ENCODE data around the gene CA5A. TPM values are rescaled to one million over a fixed set of nuclear protein-coding genes. Genes with fewer than 3 reads are reported as not detected.

CA5A gene
- total and polyA plus RNA-seq, 2 experiments from 2014 or later, result 1.0 to 1.9 TPM

DNA sequence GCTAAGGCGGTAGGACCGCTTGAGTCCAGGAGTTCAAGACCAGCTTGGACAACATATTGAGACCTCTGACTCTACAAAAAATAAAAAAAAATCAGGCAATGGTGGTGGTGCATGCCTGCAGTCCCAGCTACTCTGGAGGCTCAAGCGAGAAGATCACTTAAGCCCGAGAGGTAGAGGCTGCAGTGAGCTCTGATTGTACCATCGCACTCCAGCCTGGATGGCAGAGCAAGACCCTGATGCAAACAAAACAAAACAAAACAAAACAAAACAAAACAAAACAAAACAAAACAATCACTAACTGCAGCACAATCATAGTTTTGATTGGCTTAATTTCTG lies 12.4 kb upstream of the CA5A start:
- Histone ChIP-seq H3K4me2 (no peak overlapping the region), H3K4me3 (no peak overlapping the region), H3K9me2 (replicated peaks; ENCODE audit: insufficient read depth) (no peaks in the 10 kb centered on the region), H2AFZ (no peak overlapping the region), H3K27ac (peak overlapping the region; percentile 69), H3K79me2 (peaks cover 21% of the 10 kb centered on the region), H3K4me1 (ENCODE audit: insufficient read depth) (peaks cover 15% of the 10 kb centered on the region), H3K27me3 (no peaks in the 10 kb centered on the region), H3K9me3 (ENCODE audit: low read depth) (no peaks in the 10 kb centered on the region), H4K20me1 (ENCODE audit: insufficient read depth, poor library complexity, severe bottlenecking) (no peaks in the 10 kb centered on the region), H3K36me3 (replicated peaks; ENCODE audit: insufficient read depth, low read depth) (no peaks in the 10 kb centered on the region)
- WGBS (ENCODE audit: low lambda C conversion rate, missing lambda C conversion rate), result 95% methylated on average over 5 of the region's 5 CpGs
- DNase-seq (ENCODE audit: low spot score), result no peak
- TF ChIP-seq EZH2 (IDR thresholded peaks at IDR 0.05; ENCODE audit: borderline replicate concordance), result no peak
- TF ChIP-seq, protein P1, sequence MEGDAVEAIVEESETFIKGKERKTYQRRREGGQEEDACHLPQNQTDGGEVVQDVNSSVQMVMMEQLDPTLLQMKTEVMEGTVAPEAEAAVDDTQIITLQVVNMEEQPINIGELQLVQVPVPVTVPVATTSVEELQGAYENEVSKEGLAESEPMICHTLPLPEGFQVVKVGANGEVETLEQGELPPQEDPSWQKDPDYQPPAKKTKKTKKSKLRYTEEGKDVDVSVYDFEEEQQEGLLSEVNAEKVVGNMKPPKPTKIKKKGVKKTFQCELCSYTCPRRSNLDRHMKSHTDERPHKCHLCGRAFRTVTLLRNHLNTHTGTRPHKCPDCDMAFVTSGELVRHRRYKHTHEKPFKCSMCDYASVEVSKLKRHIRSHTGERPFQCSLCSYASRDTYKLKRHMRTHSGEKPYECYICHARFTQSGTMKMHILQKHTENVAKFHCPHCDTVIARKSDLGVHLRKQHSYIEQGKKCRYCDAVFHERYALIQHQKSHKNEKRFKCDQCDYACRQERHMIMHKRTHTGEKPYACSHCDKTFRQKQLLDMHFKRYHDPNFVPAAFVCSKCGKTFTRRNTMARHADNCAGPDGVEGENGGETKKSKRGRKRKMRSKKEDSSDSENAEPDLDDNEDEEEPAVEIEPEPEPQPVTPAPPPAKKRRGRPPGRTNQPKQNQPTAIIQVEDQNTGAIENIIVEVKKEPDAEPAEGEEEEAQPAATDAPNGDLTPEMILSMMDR (IDR thresholded peaks at IDR 0.05; ENCODE audit: poor library complexity), result no peak

DNA sequence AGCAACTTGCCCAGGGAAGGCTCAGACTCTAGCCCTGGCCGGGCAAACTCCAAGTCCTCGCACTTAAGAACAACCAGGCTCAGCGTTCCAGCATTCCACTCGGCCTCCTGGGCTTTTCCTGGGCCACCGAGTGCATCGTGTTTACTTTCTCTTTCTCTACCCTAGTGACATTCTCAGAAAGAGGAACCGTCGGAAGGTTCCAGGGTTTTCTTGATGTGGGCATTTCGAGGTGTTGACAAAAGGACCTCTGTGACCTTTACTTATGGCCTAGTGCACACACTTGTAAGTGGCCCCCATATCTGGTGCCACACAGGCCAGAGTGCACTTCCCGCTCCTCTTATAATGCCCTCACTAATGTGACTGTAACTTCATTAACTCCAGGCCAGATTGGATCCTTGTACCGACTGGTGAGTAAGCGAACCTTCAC lies 11.8 kb upstream of the CA5A start:
- no peaks in the 10 kb centered on the region for H3K36me3 ChIP-seq (replicated peaks; ENCODE audit: insufficient read depth, low read depth)
- no peaks in the 10 kb centered on the region for H3K27me3 ChIP-seq
- H3K27ac ChIP-seq, result peak overlapping the region; percentile 69
- no peak overlapping the region for H2AFZ ChIP-seq
- H3K4me3 ChIP-seq, result no peak overlapping the region
- no peaks in the 10 kb centered on the region for H4K20me1 ChIP-seq (ENCODE audit: insufficient read depth, poor library complexity, severe bottlenecking)
- 71% methylated on average over 9 of the region's 12 CpGs for WGBS (ENCODE audit: low lambda C conversion rate, missing lambda C conversion rate)
- H3K9me3 ChIP-seq (ENCODE audit: low read depth), result no peaks in the 10 kb centered on the region
- H3K79me2 ChIP-seq, result peaks cover 16% of the 10 kb centered on the region
- TF ChIP-seq EZH2phosphoT487 (IDR thresholded peaks at IDR 0.05; ENCODE audit: low read depth, severe bottlenecking, unreplicated experiment), result no peak
- TF ChIP-seq EZH2 (IDR thresholded peaks at IDR 0.05; ENCODE audit: borderline replicate concordance), result no peak
- TF ChIP-seq, protein P1 (IDR thresholded peaks at IDR 0.05; ENCODE audit: poor library complexity), result no peak
- no peaks in the 10 kb centered on the region for H3K9me2 ChIP-seq (replicated peaks; ENCODE audit: insufficient read depth)
- H3K4me2 ChIP-seq, result no peak overlapping the region
- DNase-seq (ENCODE audit: low spot score), result no peak
- H3K4me1 ChIP-seq (ENCODE audit: insufficient read depth), result peaks cover 11% of the 10 kb centered on the region

DNA sequence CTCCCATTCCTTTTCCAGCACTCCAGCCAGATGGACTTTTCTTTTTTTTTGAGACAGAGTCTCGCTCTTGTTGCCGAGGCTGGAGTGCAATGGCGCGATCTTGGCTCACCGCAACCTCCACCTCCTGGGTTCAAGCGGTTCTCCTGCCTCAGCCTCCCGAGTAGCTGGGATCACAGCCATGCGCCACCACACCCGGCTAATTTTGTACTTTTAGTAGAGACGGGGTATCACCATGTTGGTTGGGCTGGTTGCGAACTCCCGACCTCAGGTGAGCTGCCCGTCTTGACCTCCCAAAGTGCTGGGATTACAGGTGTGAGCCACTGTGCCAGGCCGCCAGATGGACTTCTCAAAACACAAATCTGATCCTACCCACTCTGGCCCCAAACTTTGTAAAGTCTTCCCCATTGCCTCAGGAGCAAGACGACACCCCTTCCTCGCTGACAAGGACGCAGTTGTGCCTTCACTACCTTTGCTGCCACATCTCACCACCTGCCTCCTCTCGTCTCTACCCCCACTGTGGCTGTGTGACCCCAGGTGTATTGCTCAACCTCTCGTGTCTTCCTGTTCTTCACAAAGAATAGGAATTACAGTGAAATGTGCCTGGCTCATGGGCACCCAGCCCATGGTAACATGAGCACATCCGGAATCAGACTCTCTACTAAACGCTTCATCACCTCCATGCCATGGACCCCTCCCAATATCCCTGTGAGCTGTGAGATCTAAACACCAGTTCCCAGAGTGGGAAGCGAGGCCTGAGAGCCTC lies 11.2 kb upstream of the CA5A start:
- no peak for DNase-seq (ENCODE audit: low spot score)
- H3K27me3 ChIP-seq, result no peaks in the 10 kb centered on the region
- peaks cover 5% of the 10 kb centered on the region for H3K4me1 ChIP-seq (ENCODE audit: insufficient read depth)
- H4K20me1 ChIP-seq (ENCODE audit: insufficient read depth, poor library complexity, severe bottlenecking), result no peaks in the 10 kb centered on the region
- no peak overlapping the region for H3K4me2 ChIP-seq
- H3K4me3 ChIP-seq, result no peak overlapping the region
- no peak for TF ChIP-seq EZH2 (IDR thresholded peaks at IDR 0.05; ENCODE audit: borderline replicate concordance)
- no peak for TF ChIP-seq EZH2phosphoT487 (IDR thresholded peaks at IDR 0.05; ENCODE audit: low read depth, severe bottlenecking, unreplicated experiment)
- TF ChIP-seq, protein P1 (IDR thresholded peaks at IDR 0.05; ENCODE audit: poor library complexity), result no peak
- H2AFZ ChIP-seq, result no peak overlapping the region
- no peaks in the 10 kb centered on the region for H3K9me3 ChIP-seq (ENCODE audit: low read depth)
- H3K36me3 ChIP-seq (replicated peaks; ENCODE audit: insufficient read depth, low read depth), result no peaks in the 10 kb centered on the region
- peak overlapping the region; percentile 69 for H3K27ac ChIP-seq
- H3K9me2 ChIP-seq (replicated peaks; ENCODE audit: insufficient read depth), result no peaks in the 10 kb centered on the region
- 93% methylated on average over 22 of the region's 22 CpGs for WGBS (ENCODE audit: low lambda C conversion rate, missing lambda C conversion rate)
- peaks cover 10% of the 10 kb centered on the region for H3K79me2 ChIP-seq
